Choroid plexus epithelial cell (primary cell): ENCODE measurements around the gene PXT1.

Experiments used
- DNase-seq: peaks from one replicate; pipeline ENCODE4 v3.0.0-alpha.2; 2010; ENCODE audit warnings: low read depth
- H3K4me3 ChIP-seq: 2 replicates; pipeline ENCODE4 v1.5.1; 2011; ENCODE audit warnings: low read depth, mild to moderate bottlenecking, control low read depth, low read length, moderate library complexity
- CTCF ChIP-seq: conservative IDR thresholded peaks from 2 replicates; pipeline ENCODE4 v1.5.1; 2011; ENCODE audit warnings: low read depth, mild to moderate bottlenecking, control low read depth, inconsistent platforms, low read length, moderate library complexity

PXT1 gene

GRCh38 chr6:36442671-36443470 lies at the start of gene PXT1, which contains the start of gene KCTD20:
PXT1 (minus strand) TSS chr6:36442854; CDS start chr6:36426082, 16,772 bp downstream.
KCTD20 (plus strand) TSS chr6:36443000; CDS start chr6:36470098, 27,098 bp downstream.
- peak within 1 kb of the TSS; percentile 94 for H3K4me3 ChIP-seq
- peak; percentile 86 for DNase-seq
- no peak for TF ChIP-seq CTCF

- no peak overlapping the region for H3K4me3 ChIP-seq
- DNase-seq = no peak
- TF ChIP-seq CTCF = no peak
Measured at GRCh38 chr6:36492092-36492491, 49.4 kb upstream of the PXT1 start.

- H3K4me3 ChIP-seq = no peak overlapping the region
- TF ChIP-seq CTCF = no peak
- DNase-seq = peak; percentile 33
Measured at GRCh38 chr6:36491378-36491965, 48.8 kb upstream of the PXT1 start.

GRCh38 chr6:36489426-36489825 lies 46.8 kb upstream of the PXT1 start:
- TF ChIP-seq CTCF = no peak
- DNase-seq = no peak
- no peak overlapping the region for H3K4me3 ChIP-seq

- no peak for DNase-seq
- H3K4me3 ChIP-seq = no peak overlapping the region
- no peak for TF ChIP-seq CTCF
Measured at GRCh38 chr6:36488221-36488620, 45.6 kb upstream of the PXT1 start.

GRCh38 chr6:36487698-36488097 lies 45.0 kb upstream of the PXT1 start:
- DNase-seq = no peak
- no peak for TF ChIP-seq CTCF
- H3K4me3 ChIP-seq = no peak overlapping the region
